ES-I3 (cell line): ENCODE results near the gene PPP2R5C.
"Not testable (repeated sequence)": the region's sequence is repeated elsewhere in the genome, so short reads cannot be mapped to it uniquely, and the experiment has no call there.

Experiments used
- H3K36me3 ChIP-seq: 2 replicates; pipeline ENCODE4 v1.6.1; 2013; ENCODE audit warnings: mild to moderate bottlenecking, low read length, control low read depth, moderate library complexity; ENCODE audit not compliant: insufficient read depth
- H3K4me1 ChIP-seq: 2 replicates; pipeline ENCODE4 v1.6.1; 2013; ENCODE audit warnings: mild to moderate bottlenecking, control low read depth, low read length; ENCODE audit not compliant: insufficient read depth
- H3K9ac ChIP-seq: 2 replicates; pipeline ENCODE4 v1.6.1; 2013; ENCODE audit warnings: low read depth, mild to moderate bottlenecking, low read length, moderate library complexity
- H3K9me3 ChIP-seq: 2 replicates; pipeline ENCODE4 v1.6.1; 2013; ENCODE audit warnings: mild to moderate bottlenecking, low read length, moderate library complexity; ENCODE audit not compliant: control insufficient read depth, insufficient read depth

The PPP2R5C gene

GRCh38 chr14:101796479-101796878 lies 35.0 kb downstream of the PPP2R5C start:
- Histone ChIP-seq H3K4me1 (no peaks in the 10 kb centered on the region), H3K9ac (no peak overlapping the region), H3K36me3 (no peaks in the 10 kb centered on the region), H3K9me3 (no peaks in the 10 kb centered on the region)

- Histone ChIP-seq H3K4me1 (no peaks in the 10 kb centered on the region), H3K9ac (no peak overlapping the region), H3K9me3 (no peaks in the 10 kb centered on the region), H3K36me3 (no peaks in the 10 kb centered on the region)
Measured at GRCh38 chr14:101797856-101798255, 36.3 kb downstream of the PPP2R5C start.

DNA sequence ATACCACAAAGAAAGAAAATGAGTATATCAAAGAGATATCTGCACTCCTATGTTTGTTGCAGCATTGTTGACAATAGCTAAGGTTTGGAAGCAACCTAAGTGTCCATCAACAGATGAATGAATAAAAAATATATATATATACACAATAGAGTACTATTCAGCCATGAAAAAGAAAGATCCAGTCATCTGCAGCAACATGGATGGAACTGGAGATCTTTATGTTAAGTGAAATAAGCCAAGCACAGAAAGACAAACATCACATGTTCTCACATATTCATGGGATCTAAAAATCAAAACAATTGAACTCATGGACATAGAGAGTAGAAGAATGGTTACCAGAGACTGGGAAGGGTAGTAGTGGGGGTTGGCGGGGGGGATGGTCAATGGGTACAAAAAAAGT lies 42.9 kb downstream of the PPP2R5C start:
- H3K9ac ChIP-seq, H3K4me1 ChIP-seq, H3K36me3 ChIP-seq, H3K9me3 ChIP-seq: not testable (repeated sequence)

- H3K36me3 ChIP-seq, H3K9ac ChIP-seq, H3K9me3 ChIP-seq: not testable (repeated sequence)
- peaks cover 13% of the 10 kb centered on the region for H3K4me1 ChIP-seq
Measured at GRCh38 chr14:101806252-101806651, 44.7 kb downstream of the PPP2R5C start.

DNA sequence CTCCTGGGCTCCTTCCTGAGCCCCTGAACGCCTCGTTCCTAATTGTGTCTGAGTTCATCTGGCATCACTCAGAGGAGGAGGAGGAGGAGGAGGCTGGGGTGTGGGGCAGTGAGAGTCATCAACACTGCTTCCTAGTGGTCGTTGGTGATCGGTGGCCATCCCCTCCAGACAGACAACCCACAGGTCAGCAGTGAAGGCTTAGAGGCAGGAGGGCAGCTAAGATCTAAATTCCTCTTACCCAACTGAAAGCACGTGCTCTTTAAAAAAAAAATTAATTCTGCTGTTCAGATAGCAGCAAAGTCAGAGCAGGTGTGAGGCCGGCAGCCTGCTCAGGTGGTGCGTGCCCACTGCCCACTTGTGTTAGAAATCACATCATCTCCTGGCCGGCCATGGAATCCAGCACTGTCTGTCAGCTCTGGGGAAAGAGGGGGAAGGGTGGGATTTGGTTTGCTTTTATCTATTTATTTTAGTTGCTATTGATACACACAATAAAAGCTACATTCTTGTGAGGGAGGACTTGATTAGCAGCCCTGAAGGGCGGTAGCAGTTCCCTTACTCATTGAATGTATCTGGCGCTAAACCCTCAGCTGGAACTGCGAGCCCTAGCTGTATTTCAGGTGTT lies 46.6 kb downstream of the PPP2R5C start:
- H3K36me3 ChIP-seq: no peaks in the 10 kb centered on the region
- no peak overlapping the region for H3K9ac ChIP-seq
- H3K9me3 ChIP-seq: no peaks in the 10 kb centered on the region
- peaks cover 13% of the 10 kb centered on the region for H3K4me1 ChIP-seq

GRCh38 chr14:101808894-101809670 lies 47.6 kb downstream of the PPP2R5C start:
- H3K36me3 ChIP-seq: no peaks in the 10 kb centered on the region
- no peaks in the 10 kb centered on the region for H3K9me3 ChIP-seq
- H3K9ac ChIP-seq: peak overlapping the region; percentile 95
- H3K4me1 ChIP-seq: peaks cover 13% of the 10 kb centered on the region

- H3K36me3 ChIP-seq: no peaks in the 10 kb centered on the region
- peaks cover 13% of the 10 kb centered on the region for H3K4me1 ChIP-seq
- H3K9ac ChIP-seq: peak overlapping the region; percentile 95
- H3K9me3 ChIP-seq: no peaks in the 10 kb centered on the region
Measured at GRCh38 chr14:101809671-101810514, 48.4 kb downstream of the PPP2R5C start.

DNA sequence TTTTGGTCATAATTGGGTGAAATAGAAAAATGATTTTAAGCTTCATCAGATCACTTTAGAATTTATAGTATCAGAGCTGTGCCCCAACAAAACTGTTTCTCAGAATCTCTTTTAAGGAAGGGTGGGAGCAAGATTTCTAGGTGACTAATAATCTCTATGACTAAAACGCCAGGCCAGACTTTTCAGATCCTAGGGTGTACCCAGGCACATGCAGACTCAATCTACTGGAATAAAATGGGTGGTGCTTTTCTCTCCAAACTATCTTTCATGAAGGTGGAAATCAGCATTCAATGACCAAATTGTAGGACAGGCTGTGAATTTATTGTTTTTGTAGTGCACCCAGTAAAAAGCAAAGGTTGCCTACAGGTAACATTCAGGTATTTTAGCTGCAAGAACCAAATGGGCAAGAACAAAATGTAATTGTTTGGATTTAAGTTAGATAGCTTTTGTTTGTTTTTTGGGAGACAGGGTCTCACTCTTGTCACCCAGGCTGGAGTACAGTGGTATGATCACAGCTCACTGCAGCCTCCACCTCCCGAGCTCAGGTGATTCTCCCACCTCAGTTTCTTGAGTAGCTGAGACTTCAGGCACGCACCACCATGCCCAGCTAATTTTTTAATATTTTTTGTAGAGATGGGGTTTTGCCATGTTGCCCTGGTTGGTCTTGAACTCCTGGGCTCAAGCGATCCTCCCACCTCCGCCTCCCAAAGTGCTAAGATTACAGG lies 49.5 kb downstream of the PPP2R5C start:
- Histone ChIP-seq H3K36me3 (no peaks in the 10 kb centered on the region; the same call in 1 of the 2 replicates), H3K9me3 (no peaks in the 10 kb centered on the region), H3K9ac (peak overlapping the region; percentile 95), H3K4me1 (peaks cover 13% of the 10 kb centered on the region)

DNA sequence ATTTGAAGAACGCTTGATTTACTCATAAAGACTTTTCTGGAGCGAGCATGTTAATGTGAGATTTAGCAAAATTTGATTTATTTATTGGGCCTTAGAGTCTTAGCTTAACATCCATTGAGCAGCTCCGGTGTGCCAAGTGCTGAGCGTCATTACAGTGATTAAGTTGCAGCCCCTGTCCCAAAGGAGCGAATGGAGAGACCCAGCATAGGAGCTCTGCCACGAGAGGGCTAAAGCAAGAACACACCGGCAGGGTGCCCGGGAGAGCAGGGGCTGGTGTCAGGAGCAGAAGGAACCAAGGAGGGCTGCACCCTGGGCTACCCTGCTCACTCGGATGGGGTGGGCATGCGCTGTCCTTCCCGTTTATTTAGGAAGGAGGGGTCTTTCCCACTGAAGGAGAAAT lies 50.6 kb downstream of the PPP2R5C start:
- Histone ChIP-seq H3K9ac (no peak overlapping the region), H3K4me1 (peaks cover 13% of the 10 kb centered on the region), H3K36me3 (no peaks in the 10 kb centered on the region; the same call in 1 of the 2 replicates), H3K9me3 (no peaks in the 10 kb centered on the region)

DNA sequence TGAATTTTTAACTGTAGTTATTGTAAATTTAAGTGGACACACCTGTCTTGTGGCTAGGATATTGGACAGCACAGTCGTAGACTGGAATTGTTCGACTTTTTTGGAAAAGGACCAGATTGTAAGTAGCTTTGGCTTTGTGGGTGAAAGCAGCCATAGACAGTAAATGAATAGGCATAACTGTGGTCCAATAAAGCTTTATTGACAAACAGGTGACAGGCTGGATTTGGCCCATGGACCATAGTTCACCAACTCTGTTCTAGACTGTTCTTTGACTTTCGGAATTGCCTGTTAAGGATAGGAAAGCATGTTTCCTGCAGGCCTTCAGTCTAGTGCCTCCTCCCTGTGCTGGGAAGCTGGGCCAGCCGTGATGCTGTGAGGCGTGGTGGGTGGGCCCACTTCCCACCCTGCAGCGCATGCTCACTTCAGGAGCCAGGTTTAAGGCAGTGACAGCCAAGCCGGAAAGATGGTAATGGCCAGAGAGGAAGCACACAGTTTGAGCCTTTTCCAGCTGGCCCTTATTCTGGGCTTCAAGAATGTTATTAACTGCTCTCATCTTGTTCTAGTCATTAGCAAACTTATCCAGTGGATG lies 51.8 kb downstream of the PPP2R5C start:
- peaks cover 7% of the 10 kb centered on the region for H3K4me1 ChIP-seq
- no peak overlapping the region for H3K9ac ChIP-seq
- no peaks in the 10 kb centered on the region for H3K9me3 ChIP-seq
- no peaks in the 10 kb centered on the region; the same call in 1 of the 2 replicates for H3K36me3 ChIP-seq

GRCh38 chr14:101813833-101814232 lies 52.3 kb downstream of the PPP2R5C start:
- no peaks in the 10 kb centered on the region; the same call in 1 of the 2 replicates for H3K36me3 ChIP-seq
- no peaks in the 10 kb centered on the region for H3K9me3 ChIP-seq
- peaks cover 4% of the 10 kb centered on the region; the same call in 1 of the 2 replicates for H3K4me1 ChIP-seq
- H3K9ac ChIP-seq: no peak overlapping the region

- Histone ChIP-seq H3K9ac (no peak overlapping the region), H3K36me3 (no peaks in the 10 kb centered on the region; the same call in 1 of the 2 replicates), H3K9me3 (no peaks in the 10 kb centered on the region), H3K4me1 (peaks cover 4% of the 10 kb centered on the region; the same call in 1 of the 2 replicates)
Measured at GRCh38 chr14:101814934-101815333, 53.4 kb downstream of the PPP2R5C start.

GRCh38 chr14:101815994-101816393 lies 54.5 kb downstream of the PPP2R5C start:
- H3K4me1 ChIP-seq: peaks cover 2% of the 10 kb centered on the region; the same call in 1 of the 2 replicates
- no peaks in the 10 kb centered on the region; the same call in 1 of the 2 replicates for H3K36me3 ChIP-seq
- H3K9ac ChIP-seq: no peak overlapping the region
- H3K9me3 ChIP-seq: no peaks in the 10 kb centered on the region
